Measurements from ENCODE around the gene SPART.
"Not testable (repeated sequence)": the region's sequence is repeated elsewhere in the genome, so short reads cannot be mapped to it uniquely, and the experiment has no call there.

Gene SPART

GRCh38 chr13:36299469-36299868, 46.7 kb downstream of the SPART start:
- not testable (repeated sequence) for H3K27me3 ChIP-seq (ENCODE audit: control insufficient read depth, insufficient read depth, low read length); H3K36me3 ChIP-seq (ENCODE audit: control insufficient read depth, low read depth, low read length); H3K4me3 ChIP-seq (ENCODE audit: low read length); H3K9ac ChIP-seq (ENCODE audit: low read length); H3K27ac ChIP-seq (ENCODE audit: low read length); H3K9me3 ChIP-seq (ENCODE audit: control insufficient read depth, low read depth, low read length)
- H3K4me1 ChIP-seq (ENCODE audit: control insufficient read depth, low read depth, low read length): peaks cover 38% of the 10 kb centered on the region

- H3K4me3 ChIP-seq (ENCODE audit: low read length): peak overlapping the region; percentile 92
- H3K4me1 ChIP-seq (ENCODE audit: control insufficient read depth, low read depth, low read length): peaks cover 38% of the 10 kb centered on the region
- H3K9me3 ChIP-seq (ENCODE audit: control insufficient read depth, low read depth, low read length): no peaks in the 10 kb centered on the region
- no peaks in the 10 kb centered on the region for H3K27me3 ChIP-seq (ENCODE audit: control insufficient read depth, insufficient read depth, low read length)
- peak overlapping the region; percentile 91 for H3K9ac ChIP-seq (ENCODE audit: low read length)
- H3K36me3 ChIP-seq (ENCODE audit: control insufficient read depth, low read depth, low read length): peaks cover under 1% of the 10 kb centered on the region
- peak overlapping the region; percentile 83 for H3K27ac ChIP-seq (ENCODE audit: low read length)
These were observed 47.6 kb downstream of the SPART start for GRCh38 chr13:36298535-36299068.

- H3K9me3 ChIP-seq (ENCODE audit: control insufficient read depth, low read depth, low read length): no peaks in the 10 kb centered on the region
- peak within 1 kb of the TSS; percentile 92 for H3K4me3 ChIP-seq (ENCODE audit: low read length)
- no peaks in the 10 kb centered on the region for H3K27me3 ChIP-seq (ENCODE audit: control insufficient read depth, insufficient read depth, low read length)
- H3K36me3 ChIP-seq (ENCODE audit: control insufficient read depth, low read depth, low read length): peaks cover 5% of the 10 kb centered on the region
- peak within 1 kb of the TSS; percentile 91 for H3K9ac ChIP-seq (ENCODE audit: low read length)
- H3K27ac ChIP-seq (ENCODE audit: low read length): peak within 1 kb of the TSS; percentile 83
- H3K4me1 ChIP-seq (ENCODE audit: control insufficient read depth, low read depth, low read length): peaks cover 38% of the 10 kb centered on the region
These were observed 48.5 kb downstream of the SPART start, which contains the start of gene CCDC169 for GRCh38 chr13:36297366-36298338. CCDC169 (minus strand) TSS chr13:36297814; CDS start chr13:36297719, 95 bp downstream.

- no peak overlapping the region for H3K27ac ChIP-seq (ENCODE audit: low read length)
- no peak overlapping the region for H3K4me3 ChIP-seq (ENCODE audit: low read length)
- H3K9ac ChIP-seq (ENCODE audit: low read length): no peak overlapping the region
- H3K9me3 ChIP-seq (ENCODE audit: control insufficient read depth, low read depth, low read length): peaks cover 18% of the 10 kb centered on the region
- peaks cover 5% of the 10 kb centered on the region for H3K36me3 ChIP-seq (ENCODE audit: control insufficient read depth, low read depth, low read length)
- H3K4me1 ChIP-seq (ENCODE audit: control insufficient read depth, low read depth, low read length): peaks cover 20% of the 10 kb centered on the region
- H3K27me3 ChIP-seq (ENCODE audit: control insufficient read depth, insufficient read depth, low read length): no peaks in the 10 kb centered on the region
These were observed 52.1 kb downstream of the SPART start for GRCh38 chr13:36294096-36294495.

GRCh38 chr13:36293497-36293896, 52.7 kb downstream of the SPART start:
- Histone ChIP-seq H3K27ac (ENCODE audit: low read length) (no peak overlapping the region), H3K4me1 (ENCODE audit: control insufficient read depth, low read depth, low read length) (peaks cover 14% of the 10 kb centered on the region), H3K36me3 (ENCODE audit: control insufficient read depth, low read depth, low read length) (peaks cover 5% of the 10 kb centered on the region), H3K9ac (ENCODE audit: low read length) (no peak overlapping the region), H3K27me3 (ENCODE audit: control insufficient read depth, insufficient read depth, low read length) (no peaks in the 10 kb centered on the region), H3K9me3 (ENCODE audit: control insufficient read depth, low read depth, low read length) (peaks cover 20% of the 10 kb centered on the region), H3K4me3 (ENCODE audit: low read length) (no peak overlapping the region)

GRCh38 chr13:36288794-36289391, 57.3 kb downstream of the SPART start:
- Histone ChIP-seq H3K4me3 (ENCODE audit: low read length) (no peak overlapping the region), H3K27ac (ENCODE audit: low read length) (no peak overlapping the region), H3K9ac (ENCODE audit: low read length) (no peak overlapping the region), H3K4me1 (ENCODE audit: control insufficient read depth, low read depth, low read length) (no peaks in the 10 kb centered on the region), H3K36me3 (ENCODE audit: control insufficient read depth, low read depth, low read length) (peaks cover 5% of the 10 kb centered on the region), H3K27me3 (ENCODE audit: control insufficient read depth, insufficient read depth, low read length) (no peaks in the 10 kb centered on the region), H3K9me3 (ENCODE audit: control insufficient read depth, low read depth, low read length) (peaks cover 27% of the 10 kb centered on the region)

GRCh38 chr13:36286006-36286405, 60.2 kb downstream of the SPART start:
- Histone ChIP-seq H3K27ac (ENCODE audit: low read length) (no peak overlapping the region), H3K36me3 (ENCODE audit: control insufficient read depth, low read depth, low read length) (peaks cover 9% of the 10 kb centered on the region), H3K27me3 (ENCODE audit: control insufficient read depth, insufficient read depth, low read length) (no peaks in the 10 kb centered on the region), H3K4me1 (ENCODE audit: control insufficient read depth, low read depth, low read length) (peaks cover 3% of the 10 kb centered on the region), H3K9me3 (ENCODE audit: control insufficient read depth, low read depth, low read length) (peaks cover 22% of the 10 kb centered on the region), H3K4me3 (ENCODE audit: low read length) (no peak overlapping the region), H3K9ac (ENCODE audit: low read length) (no peak overlapping the region)

GRCh38 chr13:36282821-36283432, 63.3 kb downstream of the SPART start:
- Histone ChIP-seq H3K27me3 (ENCODE audit: control insufficient read depth, insufficient read depth, low read length) (no peaks in the 10 kb centered on the region), H3K27ac (ENCODE audit: low read length) (no peak overlapping the region), H3K4me3 (ENCODE audit: low read length) (no peak overlapping the region), H3K4me1 (ENCODE audit: control insufficient read depth, low read depth, low read length) (peaks cover 3% of the 10 kb centered on the region), H3K9me3 (ENCODE audit: control insufficient read depth, low read depth, low read length) (peaks cover 3% of the 10 kb centered on the region), H3K36me3 (ENCODE audit: control insufficient read depth, low read depth, low read length) (peaks cover 18% of the 10 kb centered on the region), H3K9ac (ENCODE audit: low read length) (no peak overlapping the region)

- Histone ChIP-seq H3K27me3 (ENCODE audit: control insufficient read depth, insufficient read depth, low read length) (no peaks in the 10 kb centered on the region), H3K9me3 (ENCODE audit: control insufficient read depth, low read depth, low read length) (no peaks in the 10 kb centered on the region), H3K36me3 (ENCODE audit: control insufficient read depth, low read depth, low read length) (peaks cover 10% of the 10 kb centered on the region), H3K4me1 (ENCODE audit: control insufficient read depth, low read depth, low read length) (no peaks in the 10 kb centered on the region), H3K27ac (ENCODE audit: low read length) (no peak overlapping the region), H3K9ac (ENCODE audit: low read length) (no peak overlapping the region), H3K4me3 (ENCODE audit: low read length) (no peak overlapping the region)
These were observed 70.8 kb downstream of the SPART start for GRCh38 chr13:36275190-36276002.

- no peaks in the 10 kb centered on the region for H3K9me3 ChIP-seq (ENCODE audit: control insufficient read depth, low read depth, low read length)
- no peaks in the 10 kb centered on the region for H3K4me1 ChIP-seq (ENCODE audit: control insufficient read depth, low read depth, low read length)
- H3K27me3 ChIP-seq (ENCODE audit: control insufficient read depth, insufficient read depth, low read length): no peaks in the 10 kb centered on the region
- H3K4me3 ChIP-seq (ENCODE audit: low read length): no peak overlapping the region
- no peak overlapping the region for H3K9ac ChIP-seq (ENCODE audit: low read length)
- H3K27ac ChIP-seq (ENCODE audit: low read length): no peak overlapping the region
- H3K36me3 ChIP-seq (ENCODE audit: control insufficient read depth, low read depth, low read length): peaks cover 8% of the 10 kb centered on the region
These were observed 72.8 kb downstream of the SPART start for GRCh38 chr13:36273431-36273830.

GRCh38 chr13:36261976-36262375, 84.2 kb downstream of the SPART start:
- Histone ChIP-seq H3K4me3 (ENCODE audit: low read length) (no peak overlapping the region), H3K27ac (ENCODE audit: low read length) (no peak overlapping the region), H3K4me1 (ENCODE audit: control insufficient read depth, low read depth, low read length) (peaks cover 5% of the 10 kb centered on the region), H3K9ac (ENCODE audit: low read length) (no peak overlapping the region), H3K36me3 (ENCODE audit: control insufficient read depth, low read depth, low read length) (no peaks in the 10 kb centered on the region), H3K9me3 (ENCODE audit: control insufficient read depth, low read depth, low read length) (no peaks in the 10 kb centered on the region), H3K27me3 (ENCODE audit: control insufficient read depth, insufficient read depth, low read length) (no peaks in the 10 kb centered on the region)
